ENCODE data around the gene TSC22D1.

The TSC22D1 gene

GRCh38 chr13:44400736-44401135, 175.4 kb downstream of the TSC22D1 start:
- DNase-seq: no peak

DNA sequence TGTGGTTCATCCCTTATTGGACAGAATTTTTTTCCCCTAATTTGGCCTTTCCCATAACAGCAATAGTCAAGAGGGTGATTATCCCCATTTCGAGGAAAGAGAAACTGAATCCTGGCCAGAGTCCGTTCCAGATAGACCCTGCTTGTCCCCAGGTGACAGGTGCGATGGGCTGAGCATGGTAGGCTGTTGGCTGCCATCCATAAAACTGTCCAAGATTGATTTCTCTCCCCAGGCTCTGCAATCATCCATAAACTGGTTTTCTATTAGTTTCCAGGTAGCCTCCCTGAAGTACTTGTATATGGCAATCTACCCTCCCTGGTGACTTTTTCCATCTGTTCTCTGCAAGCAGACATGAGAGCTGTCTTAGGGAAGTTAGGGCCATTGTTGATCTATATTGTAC, 177.1 kb downstream of the TSC22D1 start:
- DNase-seq: no peak

GRCh38 chr13:44398606-44399005, 177.5 kb downstream of the TSC22D1 start:
- no peak for DNase-seq

- no peak for DNase-seq
These were observed 178.3 kb downstream of the TSC22D1 start for GRCh38 chr13:44397766-44398223.

GRCh38 chr13:44396701-44397580, 179.2 kb downstream of the TSC22D1 start:
- DNase-seq: no peak

DNA sequence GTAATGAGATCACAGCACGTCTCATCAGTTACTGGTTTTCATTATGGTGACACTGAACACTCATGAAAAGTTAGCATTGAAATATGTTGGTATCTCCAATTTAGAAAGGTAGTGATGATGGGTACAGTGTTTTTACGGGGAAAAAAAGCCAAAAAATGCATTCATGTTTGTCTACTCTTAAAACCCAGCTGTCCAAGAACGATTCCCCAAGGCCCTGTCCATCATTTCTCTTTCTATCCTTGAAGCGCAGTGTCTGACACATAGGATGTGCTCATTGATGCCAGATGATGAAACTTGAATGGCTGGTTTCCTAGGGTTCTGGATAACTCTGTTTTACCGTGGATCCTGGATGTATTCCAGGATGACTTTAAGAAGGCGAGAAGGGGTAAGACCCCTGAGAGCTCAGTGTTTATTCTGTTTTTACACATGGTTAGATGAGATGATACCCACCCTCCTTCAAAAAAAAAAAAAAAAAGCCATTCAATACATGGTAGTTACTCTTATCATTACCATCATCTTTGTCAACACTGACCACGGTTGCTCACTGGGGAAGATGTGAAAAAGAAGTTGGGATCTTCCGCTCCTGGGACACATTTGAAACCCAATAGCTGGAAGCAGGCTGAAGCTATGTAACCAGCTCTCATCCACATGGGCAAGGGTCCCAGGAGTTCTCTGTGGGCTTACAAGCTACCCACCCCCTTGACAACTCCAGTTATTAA, 180.0 kb downstream of the TSC22D1 start:
- no peak for DNase-seq

GRCh38 chr13:44394658-44395057, 181.5 kb downstream of the TSC22D1 start:
- no peak for DNase-seq

DNA sequence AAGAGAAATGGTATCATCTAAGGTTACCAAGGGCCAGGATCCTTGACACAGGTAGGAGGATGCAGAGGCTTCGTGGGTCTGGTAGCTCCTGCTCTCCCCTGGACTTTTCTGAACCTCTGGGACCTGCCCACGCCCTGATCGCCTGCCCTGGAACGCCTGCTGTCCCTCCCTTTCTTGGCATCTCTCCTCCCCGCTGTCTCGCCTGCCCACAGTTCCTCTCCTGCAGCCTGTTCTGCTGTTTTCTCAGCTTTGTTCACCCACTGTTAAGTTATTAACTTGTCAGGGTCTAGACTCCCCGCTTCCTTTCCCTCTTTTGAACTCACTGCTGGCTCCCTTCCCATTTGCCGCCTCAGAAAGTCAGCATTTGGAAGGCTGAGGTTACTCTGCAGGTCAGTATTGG, 182.7 kb downstream of the TSC22D1 start:
- DNase-seq: no peak

- no peak for DNase-seq
These were observed 186.3 kb downstream of the TSC22D1 start for GRCh38 chr13:44389876-44390275.

DNA sequence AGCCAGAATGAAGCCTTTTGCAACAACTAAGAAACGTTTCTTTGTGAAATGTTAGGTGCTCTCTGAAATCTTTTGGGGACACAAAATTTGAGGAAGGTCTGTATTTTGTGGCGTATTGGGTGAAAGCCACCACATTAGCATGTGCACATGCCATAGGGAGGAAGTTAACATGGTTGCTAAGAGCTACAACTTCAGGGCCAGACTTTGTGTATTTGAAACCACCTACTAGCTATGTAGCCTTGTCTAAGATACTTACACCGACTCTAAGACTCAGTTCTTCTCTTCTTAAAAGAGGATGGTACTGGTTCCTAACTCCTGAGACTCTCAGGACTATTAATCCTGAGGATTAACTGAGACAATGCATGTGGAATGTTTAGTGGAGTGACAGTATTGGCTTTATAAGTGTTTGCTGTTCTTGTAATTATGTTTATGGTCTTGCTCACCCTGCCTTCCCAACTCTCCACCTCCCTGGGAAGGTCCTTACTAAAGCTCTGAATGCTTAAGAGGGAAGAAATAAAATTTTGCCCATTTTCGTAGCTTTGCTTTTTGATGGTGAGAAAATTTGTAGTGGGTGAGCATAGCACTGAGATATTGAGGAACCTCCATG, 187.0 kb downstream of the TSC22D1 start:
- DNase-seq: no peak

- no peak for DNase-seq
These were observed 187.6 kb downstream of the TSC22D1 start for GRCh38 chr13:44388427-44389059.

GRCh38 chr13:44386913-44387556, 189.1 kb downstream of the TSC22D1 start:
- no peak for DNase-seq

DNA sequence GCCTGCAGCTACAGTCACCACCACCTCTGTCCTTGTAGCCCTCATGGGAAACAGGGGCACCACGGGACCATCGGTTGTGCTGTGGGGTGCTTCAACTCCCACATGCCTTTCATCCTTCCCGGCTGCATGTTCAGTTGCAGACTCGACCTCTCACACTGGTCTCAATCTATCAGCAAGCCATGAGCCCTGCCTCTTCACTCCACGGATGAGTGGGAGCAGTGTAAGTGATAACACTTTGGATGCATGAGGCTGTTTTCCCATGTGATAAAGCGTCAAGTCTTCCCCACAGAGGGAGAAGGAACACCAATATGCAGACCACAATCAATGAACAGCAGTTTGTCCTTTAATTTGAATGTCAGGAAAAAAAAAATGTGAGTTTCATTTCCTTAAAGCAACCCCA, 190.3 kb downstream of the TSC22D1 start:
- DNase-seq: no peak

DNA sequence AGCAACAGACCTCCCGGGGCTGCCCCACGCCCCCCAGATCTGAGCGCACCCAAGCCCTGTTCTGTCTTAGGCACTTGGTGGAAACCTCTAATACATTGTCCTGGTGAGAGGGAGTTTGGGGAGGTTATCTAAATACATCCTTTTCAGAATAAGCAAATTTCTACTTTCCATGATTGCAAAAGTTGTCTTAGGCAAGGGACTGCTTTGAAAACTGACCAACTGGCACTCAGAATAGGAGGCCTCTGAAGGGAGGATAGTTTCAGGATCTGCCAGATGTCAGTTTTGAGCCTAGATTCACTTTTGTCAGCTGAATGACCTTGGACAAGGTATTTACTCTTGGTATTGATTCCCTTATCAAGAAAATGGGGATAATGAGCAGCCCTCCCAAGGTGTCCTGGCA, 190.7 kb downstream of the TSC22D1 start:
- no peak for DNase-seq

DNA sequence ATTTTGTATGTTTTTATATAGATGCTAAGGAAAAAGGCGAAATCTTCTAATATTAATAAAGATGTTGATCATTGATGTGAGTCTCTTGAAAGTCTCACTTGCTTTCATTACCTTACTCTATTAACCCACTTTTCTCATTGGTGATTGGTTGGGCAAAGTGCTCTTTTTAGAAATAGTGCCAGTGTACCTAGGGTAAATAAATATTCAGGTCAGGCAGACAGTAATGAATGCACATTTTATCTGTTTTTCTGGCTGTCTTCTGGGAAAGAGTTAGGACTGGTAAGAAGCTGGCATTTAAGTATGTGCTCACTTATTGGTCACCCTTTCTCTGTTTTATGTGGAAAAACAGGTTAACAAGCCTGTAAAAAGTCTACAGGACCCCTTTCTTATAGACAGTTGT, 191.4 kb downstream of the TSC22D1 start:
- DNase-seq: no peak

- DNase-seq: no peak
These were observed 192.2 kb downstream of the TSC22D1 start for GRCh38 chr13:44383945-44384344.

DNA sequence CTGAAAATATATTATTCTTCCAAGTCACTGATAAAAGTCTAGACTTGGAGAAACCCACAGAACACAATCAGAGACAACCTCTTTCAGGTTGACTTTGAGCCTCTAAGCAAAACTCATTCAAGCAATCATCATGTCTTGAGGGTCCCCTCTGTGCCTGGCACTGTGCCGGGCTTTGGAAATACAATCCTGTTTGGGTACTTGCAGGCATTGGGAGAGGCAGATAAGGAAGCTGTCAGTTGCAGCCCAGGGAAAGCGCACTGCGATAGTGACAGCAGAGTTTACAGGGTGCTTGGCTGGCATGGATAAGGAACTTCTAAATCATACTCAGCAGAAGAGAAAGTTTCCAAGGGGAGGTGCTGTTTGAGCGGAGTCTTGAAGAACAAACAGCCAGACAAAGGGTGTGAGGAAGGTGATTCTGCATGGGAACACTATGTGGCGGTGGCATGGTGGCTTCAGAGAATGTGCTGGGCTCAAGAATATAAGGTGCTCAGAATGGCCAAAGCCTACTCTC, 193.4 kb downstream of the TSC22D1 start:
- DNase-seq: no peak
